ENCODE data around the gene GSDME. TPM values are rescaled to one million over a fixed set of nuclear protein-coding genes. Genes with fewer than 3 reads are reported as not detected.

GSDME gene
- total RNA-seq, 2 experiments from 2014 or later, result 6.8 to 6.9 TPM

DNA sequence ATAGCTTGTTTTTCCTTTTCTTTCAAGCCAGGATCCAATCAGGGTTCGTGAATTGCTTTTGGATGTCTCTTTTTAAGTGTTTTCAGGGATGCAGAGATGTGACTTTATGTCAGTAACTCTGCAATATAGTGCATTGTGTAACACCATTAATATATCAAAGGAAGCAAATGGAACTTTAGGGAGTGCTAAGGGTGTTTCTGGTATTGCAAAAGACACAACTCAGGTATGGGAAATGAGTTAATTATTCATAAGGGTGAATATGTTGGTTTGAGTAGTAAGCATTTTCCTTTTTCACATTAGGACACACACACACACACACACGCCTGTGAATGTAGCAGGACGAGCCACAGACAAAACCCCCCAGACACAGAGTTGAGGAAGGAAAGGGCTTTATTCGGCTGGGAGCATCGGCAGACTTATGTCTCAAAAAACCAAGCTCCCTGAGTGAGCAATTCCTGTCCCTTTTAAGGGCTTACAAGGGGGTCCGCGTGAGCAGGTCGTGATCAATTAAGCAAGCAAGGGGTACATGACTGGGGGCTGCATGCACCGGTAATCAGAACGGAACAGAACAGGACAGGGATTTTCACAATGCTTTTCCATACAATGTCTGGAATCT lies 31.8 kb upstream of the GSDME start:
- Mint-ChIP-seq H3K9me3 (peaks cover 4% of the 10 kb centered on the region), H3K4me3 (no peak overlapping the region), H3K36me3 (ENCODE audit: low read depth) (no peaks in the 10 kb centered on the region), H3K4me1 (ENCODE audit: low read depth) (peaks cover under 1% of the 10 kb centered on the region), H3K27ac (no peak overlapping the region), H3K27me3 (ENCODE audit: low read depth) (no peaks in the 10 kb centered on the region)
- CTCF ChIA-PET, result interaction anchor here (0.9 kb wide), 1 partner anchor 23 kb away, joined by 4 read pairs; no protein-coding TSS in a partner anchor
- no peak for DNase-seq
- intact Hi-C loops (cut with micrococcal nuclease), result no loop called here

DNA sequence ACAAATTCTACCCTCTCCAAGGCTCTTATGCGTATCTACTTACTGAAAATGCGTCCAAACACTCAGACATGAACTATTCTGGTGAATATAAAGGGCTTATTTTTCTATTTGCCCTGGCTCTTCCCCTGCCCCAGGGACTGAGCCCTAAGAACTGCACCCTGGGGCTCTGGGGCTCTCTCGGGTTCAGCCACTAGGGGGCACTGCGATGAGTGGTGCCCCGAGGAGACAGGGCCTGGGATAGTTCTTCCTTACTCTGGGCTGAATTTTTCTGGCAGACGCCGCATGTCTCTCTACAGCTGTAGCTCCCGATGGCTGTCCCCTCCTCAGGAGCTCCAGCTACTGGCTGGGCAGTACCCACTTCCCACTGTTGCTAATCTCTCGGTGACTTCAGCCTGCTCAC lies 30.8 kb upstream of the GSDME start:
- CTCF ChIA-PET, result interaction anchor here (0.6 kb wide), 1 partner anchor 441 kb away, joined by 3 read pairs; no protein-coding TSS in a partner anchor
- intact Hi-C loops (cut with micrococcal nuclease), result no loop called here
- H3K4me1 Mint-ChIP-seq (ENCODE audit: low read depth), result no peaks in the 10 kb centered on the region

DNA sequence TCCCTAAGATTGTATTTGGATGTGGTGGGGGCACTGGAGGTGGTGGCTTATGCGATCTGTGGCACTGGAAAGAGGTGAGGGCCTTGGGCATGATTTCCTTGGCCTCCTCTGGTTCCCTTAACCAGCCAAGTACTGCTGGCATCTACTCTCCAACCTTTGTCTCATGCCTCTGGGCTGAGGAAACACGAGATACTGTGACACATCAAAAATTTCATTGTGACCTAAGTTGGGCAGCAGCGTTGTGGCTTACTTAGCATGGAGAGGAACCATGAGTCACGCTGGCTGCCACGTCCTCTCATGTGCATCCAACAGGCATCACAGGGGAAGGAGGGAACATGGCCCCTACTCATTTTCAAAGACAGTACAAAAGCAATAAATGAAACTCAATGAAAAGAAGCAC lies 29.7 kb upstream of the GSDME start:
- CTCF ChIA-PET, result no interaction called here
- intact Hi-C loops (cut with micrococcal nuclease), result no loop called here
- Mint-ChIP-seq H3K27ac (no peak overlapping the region), H3K27me3 (ENCODE audit: low read depth) (no peaks in the 10 kb centered on the region), H3K4me1 (ENCODE audit: low read depth) (no peaks in the 10 kb centered on the region), H3K9me3 (peaks cover 11% of the 10 kb centered on the region), H3K4me3 (no peak overlapping the region), H3K36me3 (ENCODE audit: low read depth) (peaks cover 3% of the 10 kb centered on the region)
- peak; percentile 24 for DNase-seq

More for the DNA sequence above, 30.8 kb upstream of the GSDME start:
- H3K4me3 Mint-ChIP-seq, result no peak overlapping the region
- DNase-seq, result no peak
- peaks cover 11% of the 10 kb centered on the region for H3K9me3 Mint-ChIP-seq
- H3K36me3 Mint-ChIP-seq (ENCODE audit: low read depth), result peaks cover 3% of the 10 kb centered on the region
- H3K27me3 Mint-ChIP-seq (ENCODE audit: low read depth), result no peaks in the 10 kb centered on the region
- no peak overlapping the region for H3K27ac Mint-ChIP-seq

GRCh38 chr7:24786306-24786705 lies 29.0 kb upstream of the GSDME start:
- no peak overlapping the region for H3K4me3 Mint-ChIP-seq
- no peaks in the 10 kb centered on the region for H3K27me3 Mint-ChIP-seq (ENCODE audit: low read depth)
- CTCF ChIA-PET, result no interaction called here
- H3K36me3 Mint-ChIP-seq (ENCODE audit: low read depth), result peaks cover 3% of the 10 kb centered on the region
- intact Hi-C loops (cut with micrococcal nuclease), result no loop called here
- DNase-seq, result no peak
- H3K9me3 Mint-ChIP-seq, result peaks cover 11% of the 10 kb centered on the region
- H3K27ac Mint-ChIP-seq, result no peak overlapping the region
- no peaks in the 10 kb centered on the region for H3K4me1 Mint-ChIP-seq (ENCODE audit: low read depth)

- CTCF ChIA-PET, result interaction anchor here (0.6 kb wide), 2 partner anchors 30 to 700 kb away, joined by 3 read pairs; no protein-coding TSS in a partner anchor
- no peak overlapping the region for H3K27ac Mint-ChIP-seq
- H3K9me3 Mint-ChIP-seq, result peaks cover 8% of the 10 kb centered on the region
- H3K27me3 Mint-ChIP-seq (ENCODE audit: low read depth), result no peaks in the 10 kb centered on the region
- DNase-seq, result no peak
- peaks cover 3% of the 10 kb centered on the region for H3K36me3 Mint-ChIP-seq (ENCODE audit: low read depth)
- no peak overlapping the region for H3K4me3 Mint-ChIP-seq
- peaks cover 2% of the 10 kb centered on the region for H3K4me1 Mint-ChIP-seq (ENCODE audit: low read depth)
- intact Hi-C loops (cut with micrococcal nuclease), result no loop called here
Measured at GRCh38 chr7:24784277-24784676, 27.0 kb upstream of the GSDME start.

DNA sequence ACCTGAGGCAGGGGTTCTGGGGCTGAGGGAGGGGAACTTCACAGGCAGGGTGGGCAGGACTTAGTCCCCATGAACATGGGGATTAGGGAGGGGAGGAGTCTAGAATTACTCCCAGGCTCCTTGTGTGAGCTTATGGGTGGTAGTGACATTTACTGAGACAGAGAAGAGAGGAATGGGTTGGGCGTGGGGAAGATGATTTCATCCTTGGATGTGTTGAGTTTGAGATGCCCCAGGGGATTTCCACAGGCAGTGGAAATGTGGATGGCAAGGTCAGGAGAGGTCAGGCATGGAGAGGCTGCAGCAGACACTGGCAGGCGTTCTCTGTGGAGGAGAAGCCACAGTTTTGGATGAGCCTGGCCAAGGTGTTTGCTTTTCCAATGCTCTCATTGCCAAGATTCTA lies 26.4 kb upstream of the GSDME start:
- Mint-ChIP-seq H3K4me3 (no peak overlapping the region), H3K27ac (no peak overlapping the region), H3K4me1 (ENCODE audit: low read depth) (peaks cover 6% of the 10 kb centered on the region), H3K9me3 (peaks cover 8% of the 10 kb centered on the region), H3K36me3 (ENCODE audit: low read depth) (peaks cover 3% of the 10 kb centered on the region), H3K27me3 (ENCODE audit: low read depth) (no peaks in the 10 kb centered on the region)
- DNase-seq, result no peak
- intact Hi-C loops (cut with micrococcal nuclease), result no loop called here
- CTCF ChIA-PET, result interaction anchor here (1.3 to 1.4 kb wide), 2 partner anchors 311 to 315 kb away, joined by 4 read pairs; no protein-coding TSS in a partner anchor

- H3K27me3 Mint-ChIP-seq (ENCODE audit: low read depth), result peaks cover 2% of the 10 kb centered on the region
- peaks cover 3% of the 10 kb centered on the region for H3K36me3 Mint-ChIP-seq (ENCODE audit: low read depth)
- CTCF ChIA-PET, result no interaction called here
- H3K9me3 Mint-ChIP-seq, result peaks cover 8% of the 10 kb centered on the region
- no peak overlapping the region for H3K4me3 Mint-ChIP-seq
- DNase-seq, result no peak
- intact Hi-C loops (cut with micrococcal nuclease), result no loop called here
- no peak overlapping the region for H3K27ac Mint-ChIP-seq
- H3K4me1 Mint-ChIP-seq (ENCODE audit: low read depth), result peaks cover 11% of the 10 kb centered on the region
Measured at GRCh38 chr7:24781106-24781505, 23.8 kb upstream of the GSDME start.

GRCh38 chr7:24779283-24779655 lies 22.0 kb upstream of the GSDME start:
- peaks cover 8% of the 10 kb centered on the region for H3K9me3 Mint-ChIP-seq
- no peak overlapping the region for H3K4me3 Mint-ChIP-seq
- DNase-seq, result no peak
- H3K27ac Mint-ChIP-seq, result peak overlapping the region; percentile 60
- CTCF ChIA-PET, result no interaction called here
- intact Hi-C loops (cut with micrococcal nuclease), result loop anchor here (1.0 to 5.0 kb wide), 2 partner anchors 24 to 52 kb away; no protein-coding TSS in a partner anchor
- H3K4me1 Mint-ChIP-seq (ENCODE audit: low read depth), result peaks cover 11% of the 10 kb centered on the region
- H3K36me3 Mint-ChIP-seq (ENCODE audit: low read depth), result peaks cover 3% of the 10 kb centered on the region
- peaks cover 2% of the 10 kb centered on the region for H3K27me3 Mint-ChIP-seq (ENCODE audit: low read depth)

DNA sequence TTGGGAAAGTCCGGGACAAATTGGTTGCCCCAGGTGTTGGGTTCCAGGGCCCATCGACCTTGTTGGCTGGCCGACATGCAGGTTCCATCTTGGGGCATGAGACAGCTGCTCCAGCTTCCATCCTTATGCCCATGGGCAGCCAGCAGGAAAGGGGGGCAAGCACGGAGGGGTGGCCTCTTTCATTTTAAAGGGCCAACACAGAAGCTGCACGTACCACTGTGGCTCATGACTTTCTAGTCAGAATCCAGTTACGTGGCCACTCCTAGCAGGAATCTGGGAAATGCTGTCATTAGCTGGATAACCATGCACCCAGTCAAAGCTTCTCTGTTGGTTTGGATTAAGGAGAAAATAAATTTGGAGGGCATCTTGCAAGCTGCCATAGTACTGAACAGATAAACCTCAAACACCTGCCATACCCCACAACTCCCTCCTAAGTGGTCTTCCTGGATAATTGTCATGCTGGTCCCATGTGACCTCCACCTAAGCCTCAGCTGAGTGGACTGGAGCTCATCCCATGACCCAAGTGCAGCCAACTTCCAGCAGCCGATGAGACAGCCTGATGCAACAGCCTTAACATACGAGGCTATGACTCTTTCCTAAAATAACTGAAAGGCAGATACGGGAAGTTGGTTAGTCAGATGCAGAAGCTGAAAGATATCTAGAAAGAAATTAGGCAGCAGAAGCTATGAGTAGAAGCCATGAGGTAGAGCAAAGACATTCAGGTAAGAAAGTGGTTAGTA lies 21.4 kb upstream of the GSDME start:
- peak; percentile 58 for DNase-seq
- intact Hi-C loops (cut with micrococcal nuclease), result loop anchor here (1.0 to 5.0 kb wide), 2 partner anchors 23 to 51 kb away; no protein-coding TSS in a partner anchor
- Mint-ChIP-seq H3K4me1 (ENCODE audit: low read depth) (peaks cover 12% of the 10 kb centered on the region), H3K27ac (peak overlapping the region; percentile 60), H3K9me3 (peaks cover 5% of the 10 kb centered on the region), H3K27me3 (ENCODE audit: low read depth) (peaks cover 2% of the 10 kb centered on the region), H3K36me3 (ENCODE audit: low read depth) (peaks cover 3% of the 10 kb centered on the region), H3K4me3 (no peak overlapping the region)
- CTCF ChIA-PET, result no interaction called here

DNA sequence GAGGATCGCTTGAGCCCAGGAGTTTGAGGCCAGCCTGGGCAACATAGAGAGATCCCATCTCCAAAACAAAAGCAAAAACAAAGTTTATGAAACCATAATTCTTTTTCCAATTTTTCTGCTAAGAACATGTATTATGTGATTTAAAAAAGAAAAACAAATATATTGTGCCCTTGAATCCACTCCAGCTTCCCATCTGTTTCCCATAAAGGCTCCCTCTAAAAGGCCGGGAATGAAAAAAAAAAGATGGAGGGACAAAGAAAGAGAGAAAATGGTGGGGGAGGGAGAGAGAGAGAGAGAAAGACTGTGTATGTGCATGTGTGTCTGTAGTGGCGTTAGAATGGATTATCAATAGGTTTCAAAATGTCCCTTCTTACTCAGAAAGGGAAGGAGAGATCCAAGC lies 20.5 kb upstream of the GSDME start:
- CTCF ChIA-PET, result interaction anchor here (1.2 kb wide), 1 partner anchor 316 kb away, joined by 4 read pairs; no protein-coding TSS in a partner anchor
- intact Hi-C loops (cut with micrococcal nuclease), result loop anchor here (5.0 kb wide), 1 partner anchor 51 kb away; no protein-coding TSS in a partner anchor
- Mint-ChIP-seq H3K27me3 (ENCODE audit: low read depth) (peaks cover 2% of the 10 kb centered on the region), H3K4me1 (ENCODE audit: low read depth) (peaks cover 14% of the 10 kb centered on the region), H3K4me3 (no peak overlapping the region), H3K27ac (no peak overlapping the region), H3K9me3 (no peaks in the 10 kb centered on the region), H3K36me3 (ENCODE audit: low read depth) (no peaks in the 10 kb centered on the region)
- DNase-seq, result no peak

GRCh38 chr7:24773646-24774045 lies 16.4 kb upstream of the GSDME start:
- peaks cover 7% of the 10 kb centered on the region for H3K4me1 Mint-ChIP-seq (ENCODE audit: low read depth)
- intact Hi-C loops (cut with micrococcal nuclease), result no loop called here

GRCh38 chr7:24769851-24770250 lies 12.6 kb upstream of the GSDME start:
- intact Hi-C loops (cut with micrococcal nuclease), result no loop called here
- H3K27ac Mint-ChIP-seq, result no peak overlapping the region
- DNase-seq, result no peak
- H3K36me3 Mint-ChIP-seq (ENCODE audit: low read depth), result no peaks in the 10 kb centered on the region
- H3K9me3 Mint-ChIP-seq, result peaks cover 10% of the 10 kb centered on the region
- H3K27me3 Mint-ChIP-seq (ENCODE audit: low read depth), result peaks cover 21% of the 10 kb centered on the region
- H3K4me3 Mint-ChIP-seq, result no peak overlapping the region
- peaks cover 3% of the 10 kb centered on the region for H3K4me1 Mint-ChIP-seq (ENCODE audit: low read depth)
- CTCF ChIA-PET, result interaction anchor here (1.4 kb wide), 1 partner anchor 14 kb away, joined by 5 read pairs; no protein-coding TSS in a partner anchor

More at GRCh38 chr7:24773646-24774045, 16.4 kb upstream of the GSDME start:
- Mint-ChIP-seq H3K9me3 (peaks cover 10% of the 10 kb centered on the region), H3K4me3 (no peak overlapping the region), H3K27me3 (ENCODE audit: low read depth) (peaks cover 9% of the 10 kb centered on the region), H3K36me3 (ENCODE audit: low read depth) (no peaks in the 10 kb centered on the region), H3K27ac (no peak overlapping the region)
- DNase-seq, result no peak
- CTCF ChIA-PET, result interaction anchor here (0.8 kb wide), 1 partner anchor 47 kb away, joined by 3 read pairs; no protein-coding TSS in a partner anchor

All from activated naive CD4-positive, alpha-beta T cell treated with anti-CD3 and anti-CD28 coated beads for 36 hours (primary cell).